Common myeloid progenitor, CD34-positive (primary cell): ENCODE measurements around the gene NRCAM.
A peak's percentile ranks its signal among the peaks of the same experiment; 100 is the strongest.

Source experiments
- CTCF ChIA-PET: fragments of 350-600 bp; sonication (Branson Sonifier 250); formaldehyde crosslinking; loops from one replicate; lab custom pipeline; 2021; ENCODE audit warnings: antibody characterized with exemption; lab: Charles Lee
- POLR2A ChIA-PET: fragments of 350-600 bp; sonication (Branson Sonifier 250); formaldehyde crosslinking; loops from one replicate; lab custom pipeline; 2021; ENCODE audit warnings: antibody characterized with exemption; lab: Charles Lee
- DNase-seq, 3 donors: peaks; one replicate each; pipeline versions ENCODE4 v3.0.0 to v3.0.0-alpha.2; 2013
- H3K27ac ChIP-seq, 2 experiments: 1 replicate in 1 of 2; 2 replicates in 1 of 2; pipeline ENCODE4 v1.7.0; 2013; ENCODE audit warnings: inconsistent platforms in 2 of 2, low read length in 2 of 2, mild to moderate bottlenecking in 2 of 2, low read depth in 1 of 2, moderate library complexity in 1 of 2; ENCODE audit not compliant: severe bottlenecking in 2 of 2, insufficient read depth in 1 of 2, poor library complexity in 1 of 2
- H3K27me3 ChIP-seq, 5 experiments: replicated peaks in 2 of 5; 1 replicate in 3 of 5; 2 replicates in 2 of 5; pipeline versions ENCODE4 v1.6.1 to v1.7.0; 2013; ENCODE audit warnings: low read length in 4 of 5, mild to moderate bottlenecking in 2 of 5, moderate library complexity in 2 of 5, inconsistent platforms in 1 of 5; ENCODE audit not compliant: insufficient read depth in 5 of 5, control insufficient read depth in 4 of 5
- H3K36me3 ChIP-seq, 4 experiments: 1 replicate in 2 of 4; 2 replicates in 2 of 4; pipeline versions ENCODE4 v1.6.1 to v1.7.0; 2013; ENCODE audit warnings: low read length in 3 of 4, control low read depth in 1 of 4, mild to moderate bottlenecking in 1 of 4; ENCODE audit not compliant: control insufficient read depth in 4 of 4, insufficient read depth in 4 of 4
- H3K4me1 ChIP-seq, 4 experiments: 1 replicate in 3 of 4; 2 replicates in 1 of 4; pipeline versions ENCODE4 v1.6.1 to v1.7.1; 2013; ENCODE audit warnings: low read length in 3 of 4, mild to moderate bottlenecking in 3 of 4, control low read depth in 1 of 4, inconsistent platforms in 1 of 4, moderate library complexity in 1 of 4; ENCODE audit not compliant: control insufficient read depth in 4 of 4, insufficient read depth in 4 of 4; ENCODE audit errors: control extremely low read depth in 1 of 4
- H3K4me3 ChIP-seq, 7 experiments: 1 replicate in 4 of 7; 2 replicates in 3 of 7; pipeline versions ENCODE4 v1.5.1 to v1.7.0; 2013; ENCODE audit warnings: mild to moderate bottlenecking in 7 of 7, low read length in 6 of 7, moderate library complexity in 6 of 7, inconsistent platforms in 2 of 7, low read depth in 2 of 7, control low read depth in 1 of 7; ENCODE audit not compliant: insufficient read depth in 4 of 7, control insufficient read depth in 1 of 7; ENCODE audit errors: extremely low read depth in 1 of 7
- H3K9me3 ChIP-seq, 5 experiments: 1 replicate in 4 of 5; 2 replicates in 1 of 5; pipeline versions ENCODE4 v1.6.1 to v1.7.1; 2013; ENCODE audit warnings: low read length in 4 of 5, mild to moderate bottlenecking in 2 of 5, inconsistent platforms in 1 of 5, low read depth in 1 of 5, moderate library complexity in 1 of 5; ENCODE audit not compliant: control insufficient read depth in 4 of 5, insufficient read depth in 2 of 5; ENCODE audit errors: control extremely low read depth in 1 of 5
- WGBS: methylation state at CpG from one replicate; pipeline ENCODE4 v1.1.5; 2013; ENCODE audit not compliant: insufficient coverage; 5-methylcytosine and 5-hydroxymethylcytosine counted together

NRCAM gene

GRCh38 chr7:108226816-108227299, 229.4 kb downstream of the NRCAM start:
- Histone ChIP-seq H3K4me3 (no peak overlapping the region), H3K36me3 (no peaks in the 10 kb centered on the region), H3K4me1 (no peaks in the 10 kb centered on the region), H3K9me3 (no peaks in the 10 kb centered on the region), H3K27ac (no peak overlapping the region), H3K27me3 (peaks cover 0 to 2% (median 0%) of the 10 kb centered on the region in 5 experiments)
- ChIA-PET POLR2A (no interaction called here), CTCF (no interaction called here)
- no peak for DNase-seq
- WGBS = 57% methylated on average over 2 of the region's 3 CpGs

DNA sequence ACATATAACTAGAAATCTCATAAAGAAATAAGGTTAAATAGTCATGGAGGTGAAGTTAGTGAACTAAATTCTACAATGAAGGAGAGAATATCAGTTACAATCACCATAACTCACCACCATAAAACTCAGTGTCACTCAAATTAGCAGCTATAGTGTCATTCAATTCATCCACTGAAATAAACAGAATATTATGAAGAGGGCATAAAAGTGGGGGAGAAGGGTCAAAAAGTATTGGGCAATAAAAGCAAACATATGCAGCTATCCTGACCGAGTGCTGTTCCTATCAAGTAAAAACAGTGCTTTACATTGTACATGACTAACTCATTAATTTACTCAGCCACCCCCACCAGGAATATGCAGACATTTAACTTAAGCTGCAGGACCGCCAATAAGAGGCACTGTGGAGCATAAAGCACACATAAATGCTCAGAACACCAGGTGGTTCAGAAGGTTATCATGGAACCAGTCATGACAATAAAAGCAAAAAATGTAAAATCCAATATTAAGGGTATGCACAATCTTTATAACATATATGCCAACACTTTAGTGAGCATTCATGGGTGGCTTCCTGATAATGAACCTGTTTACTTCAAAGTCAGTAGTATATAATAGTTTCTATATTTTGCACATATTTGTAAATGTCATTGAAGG, 230.6 kb downstream of the NRCAM start:
- no peaks in the 10 kb centered on the region for H3K4me1 ChIP-seq
- peaks cover 0 to 2% (median 0%) of the 10 kb centered on the region in 5 experiments for H3K27me3 ChIP-seq
- H3K36me3 ChIP-seq = no peaks in the 10 kb centered on the region
- WGBS = 100% methylated on average over 2 of the region's 2 CpGs
- ChIA-PET CTCF (no interaction called here), POLR2A (no interaction called here)
- H3K4me3 ChIP-seq = no peak overlapping the region
- H3K27ac ChIP-seq = no peak overlapping the region
- no peaks in the 10 kb centered on the region for H3K9me3 ChIP-seq
- DNase-seq = no peak

DNA sequence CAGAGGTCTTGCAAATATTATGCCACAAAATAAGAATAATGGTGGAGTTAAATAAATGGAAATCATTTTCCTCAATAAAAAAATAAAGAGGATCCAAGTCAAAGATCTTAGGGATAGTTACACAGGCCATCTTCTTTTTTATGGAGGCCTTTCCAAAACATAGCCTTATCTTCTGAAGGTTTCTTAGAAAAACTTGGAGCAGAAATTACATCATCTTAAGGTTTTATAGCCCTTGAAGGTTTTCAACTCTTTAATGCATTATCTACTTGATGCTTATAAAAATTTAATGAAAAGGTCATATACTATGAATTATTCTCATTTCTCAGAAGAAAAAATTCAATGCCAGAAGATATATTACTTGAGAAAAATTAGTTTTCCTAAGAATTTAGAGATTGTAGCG, 231.8 kb downstream of the NRCAM start:
- ChIA-PET CTCF (no interaction called here), POLR2A (no interaction called here)
- no peak for DNase-seq
- no peaks in the 10 kb centered on the region for H3K4me1 ChIP-seq
- no peaks in the 10 kb centered on the region for H3K36me3 ChIP-seq
- no peak overlapping the region for H3K4me3 ChIP-seq
- H3K27ac ChIP-seq = no peak overlapping the region
- H3K9me3 ChIP-seq = peaks cover 0 to 3% (median 0%) of the 10 kb centered on the region in 5 experiments
- H3K27me3 ChIP-seq = peaks cover 0 to 2% (median 0%) of the 10 kb centered on the region in 5 experiments
- no CpG with 5 or more reads among the region's 1 CpG for WGBS

DNA sequence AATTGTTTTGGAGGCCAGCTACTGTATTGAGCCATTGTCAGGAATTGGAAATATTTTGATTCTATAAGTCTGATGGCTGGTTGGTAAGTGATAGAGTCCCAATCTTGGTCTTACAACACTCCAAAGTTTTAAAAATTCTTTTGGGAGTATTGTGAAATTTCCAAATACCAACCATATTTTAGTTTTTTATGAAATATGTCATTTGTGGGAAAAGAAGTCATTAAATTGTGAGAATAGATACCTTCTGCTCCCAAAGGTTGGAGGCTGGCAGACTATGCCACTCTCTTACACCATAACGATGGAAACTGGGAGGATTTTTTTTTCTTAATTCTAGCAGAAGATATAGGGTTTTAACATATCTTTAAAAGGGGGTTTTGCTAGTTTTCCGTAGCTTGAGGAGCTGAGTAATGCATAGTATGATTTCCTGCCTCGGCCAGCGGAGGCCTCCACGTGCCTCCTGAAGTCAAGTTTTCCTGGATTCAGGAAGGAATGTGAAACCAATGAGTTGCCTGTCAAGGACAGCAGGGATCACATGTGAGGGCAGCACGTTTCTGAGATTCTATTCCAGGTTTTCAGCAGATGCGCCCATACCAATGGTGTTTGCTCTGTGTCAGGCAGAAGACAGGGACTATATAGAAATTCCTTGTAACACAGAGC, 233.9 kb downstream of the NRCAM start:
- no peak for DNase-seq
- ChIA-PET CTCF (no interaction called here), POLR2A (interaction anchor here (0.6 kb wide), 1 partner anchor 371 kb away, joined by 3 read pairs; no protein-coding TSS in a partner anchor)
- 98% methylated on average over 6 of the region's 7 CpGs for WGBS
- no peaks in the 10 kb centered on the region for H3K36me3 ChIP-seq
- H3K4me1 ChIP-seq = no peaks in the 10 kb centered on the region
- peaks cover 0 to 2% (median 0%) of the 10 kb centered on the region in 5 experiments for H3K27me3 ChIP-seq
- H3K4me3 ChIP-seq = no peak overlapping the region
- H3K27ac ChIP-seq = no peak overlapping the region
- H3K9me3 ChIP-seq = peaks cover 0 to 6% (median 0%) of the 10 kb centered on the region in 5 experiments

- DNase-seq = peak in 2 of 3 donors; percentile 57 to 65
- H3K27me3 ChIP-seq = peaks cover 0 to 2% (median 0%) of the 10 kb centered on the region in 5 experiments
- POLR2A ChIA-PET = no interaction called here
- H3K36me3 ChIP-seq = no peaks in the 10 kb centered on the region
- CTCF ChIA-PET = no interaction called here
- no peak overlapping the region for H3K27ac ChIP-seq
- H3K4me1 ChIP-seq = peaks cover 0 to 6% (median 3%) of the 10 kb centered on the region in 4 experiments
- H3K9me3 ChIP-seq = peaks cover 0 to 5% (median 0%) of the 10 kb centered on the region in 5 experiments
- no peak overlapping the region for H3K4me3 ChIP-seq
- WGBS = 72% methylated on average over 3 of the region's 7 CpGs
Measured at GRCh38 chr7:108211382-108212201, 244.6 kb downstream of the NRCAM start.

- Histone ChIP-seq H3K27me3 (peaks cover 0 to 2% (median 0%) of the 10 kb centered on the region in 5 experiments), H3K36me3 (no peaks in the 10 kb centered on the region), H3K4me3 (no peak overlapping the region), H3K27ac (no peak overlapping the region), H3K4me1 (peaks cover 0 to 6% (median 3%) of the 10 kb centered on the region in 4 experiments), H3K9me3 (peaks cover 0 to 5% (median 0%) of the 10 kb centered on the region in 5 experiments)
- WGBS = 100% methylated on average over 3 of the region's 3 CpGs
- ChIA-PET CTCF (no interaction called here), POLR2A (no interaction called here)
- DNase-seq = no peak
Measured at GRCh38 chr7:108210796-108211195, 245.4 kb downstream of the NRCAM start.
